Liver (tissue), 9 donors: ENCODE results near the gene HSPA9. TPM values are rescaled to one million over a fixed set of nuclear protein-coding genes. Genes with fewer than 3 reads are reported as not detected.

ENCODE experiments used
- DNase-seq: peaks from one replicate; pipeline ENCODE4 v3.0.0-alpha.2; 2017; ENCODE audit warnings: low spot score
- H3K27ac ChIP-seq, 2 donors: one replicate each; pipeline ENCODE4 v1.7.0; 2013; ENCODE audit warnings: inconsistent platforms in 2 of 2, low read length in 2 of 2, control low read depth in 1 of 2, low read depth in 1 of 2, mild to moderate bottlenecking in 1 of 2
- H3K27me3 ChIP-seq, 4 donors: one replicate each; pipeline versions ENCODE4 v1.6.1 to v1.7.0; 2013; ENCODE audit warnings: low read length in 3 of 4, inconsistent platforms in 1 of 4, mild to moderate bottlenecking in 1 of 4, moderate library complexity in 1 of 4; ENCODE audit not compliant: control insufficient read depth in 4 of 4, insufficient read depth in 4 of 4
- H3K36me3 ChIP-seq, 4 donors: one replicate each; pipeline versions ENCODE4 v1.6.1 to v1.7.0; 2013; ENCODE audit warnings: low read length in 3 of 4, mild to moderate bottlenecking in 3 of 4, low read depth in 1 of 4, moderate library complexity in 1 of 4; ENCODE audit not compliant: control insufficient read depth in 4 of 4, insufficient read depth in 3 of 4
- H3K4me1 ChIP-seq, 4 donors: one replicate each; pipeline versions ENCODE4 v1.6.1 to v1.7.0; 2013; ENCODE audit warnings: low read length in 3 of 4, mild to moderate bottlenecking in 3 of 4, moderate library complexity in 1 of 4; ENCODE audit not compliant: control insufficient read depth in 4 of 4, insufficient read depth in 4 of 4
- H3K4me3 ChIP-seq, 3 donors: one replicate each; pipeline versions ENCODE4 v1.6.1 to v1.7.0; 2013; ENCODE audit warnings: low read length in 3 of 3, control low read depth in 1 of 3, low read depth in 1 of 3, mild to moderate bottlenecking in 1 of 3
- H3K9ac ChIP-seq, 2 donors: one replicate each; pipeline ENCODE4 v1.7.0; 2013; ENCODE audit warnings: low read length in 2 of 2, mild to moderate bottlenecking in 2 of 2, moderate library complexity in 2 of 2, control low read depth in 1 of 2, low read depth in 1 of 2
- H3K9me3 ChIP-seq, 4 donors: one replicate each; pipeline versions ENCODE4 v1.6.1 to v1.7.0; 2013; ENCODE audit warnings: low read length in 3 of 4; ENCODE audit not compliant: control insufficient read depth in 4 of 4
- ATF3 ChIP-seq: IDR thresholded peaks from 2 replicates; pipeline ENCODE4 v1.6.1; 2016; ENCODE audit warnings: antibody characterized with exemption
- CTCF ChIP-seq: fragments of 150-350 bp; IDR thresholded peaks from 2 replicates; pipeline ENCODE4 v1.5.1; 2017; ENCODE audit warnings: improper control_type of control experiment, low read depth, low read length; ENCODE audit not compliant: missing input control
- EGR1 ChIP-seq, 2 donors: IDR thresholded peaks; 2 replicates each; pipeline ENCODE4 v1.6.1; 2016 to 2018; ENCODE audit warnings: antibody characterized with exemption in 2 of 2, low read depth in 2 of 2
- HNF4A ChIP-seq, 2 donors: conservative IDR thresholded peaks; 2 replicates each; pipeline ENCODE4 v1.6.1; 2016; ENCODE audit warnings: antibody characterized with exemption in 2 of 2, mild to moderate bottlenecking in 2 of 2
- RAD21 ChIP-seq, 2 donors: IDR thresholded peaks; 2 replicates each; pipeline ENCODE4 v1.6.1; 2016; ENCODE audit warnings: antibody characterized with exemption in 2 of 2, mild to moderate bottlenecking in 2 of 2
- RXRA ChIP-seq, 2 donors: IDR thresholded peaks; 2 replicates each; pipeline ENCODE4 v1.6.1; 2017 to 2018; ENCODE audit warnings: antibody characterized with exemption in 2 of 2, mild to moderate bottlenecking in 1 of 2
- SP1 ChIP-seq: IDR thresholded peaks from 2 replicates; pipeline ENCODE4 v1.6.1; 2018; ENCODE audit warnings: antibody characterized with exemption, mild to moderate bottlenecking
- TAF1 ChIP-seq: conservative IDR thresholded peaks from 2 replicates; pipeline ENCODE4 v1.6.1; 2016; ENCODE audit warnings: antibody characterized with exemption, mild to moderate bottlenecking
- WGBS: extraction: QIAGEN DNeasy Blood & Tissue Kit; methylation state at CpG from one replicate; pipeline ENCODE4 v1.1.7; 2013; 5-methylcytosine and 5-hydroxymethylcytosine counted together
- polyA plus RNA-seq, 2 donors: library from polyadenylated mRNA; stranded (reverse) in 1 of 2; unstranded in 1 of 2; fragments of 200-250 nt in 1 of 2; fragments of >200 nt in 1 of 2; fragmentation: Nextera tagmentation in 1 of 2; extraction: Ambion mirVana in 1 of 2; gene quantifications; one replicate each; pipeline versions ENCODE4 v1.2.1 to v1.2.3, GENCODE V29; 2013 to 2015
- total RNA-seq, 2 donors: library from RNA; depleted of rRNA; stranded (reverse); fragments of >200 nt; gene quantifications; one replicate each; pipeline ENCODE4 v1.2.3, GENCODE V29; 2014
- donor health status: healthy.
- donor health status: healthy.
- donor health status: healthy.
- donor health status: healthy.
- donor health status: healthy.

The HSPA9 gene
- total and polyA plus RNA-seq, 4 donors, result 221 to 378 (median 238) TPM

GRCh38 chr5:138545919-138546562 lies 29.2 kb downstream of the HSPA9 start (continued):
- TF ChIP-seq CTCF, result no peak

- peak overlapping the region; percentile 59 to 98 (median 80) for H3K4me3 ChIP-seq
- peak; percentile 39 for DNase-seq
- peak overlapping the region; percentile 97 to 100 for H3K27ac ChIP-seq
- WGBS, result 51% methylated on average over 16 of the region's 16 CpGs
- no peak for TF ChIP-seq SP1
- no peak for TF ChIP-seq RAD21 (IDR thresholded peaks at IDR 0.05)
- TF ChIP-seq RXRA (IDR thresholded peaks at IDR 0.05), result peak in 1 of 2 donors; percentile 23
- no peak for TF ChIP-seq ATF3
- peaks cover 0 to 4% (median 0%) of the 10 kb centered on the region in 4 donors for H3K36me3 ChIP-seq
- no peaks in the 10 kb centered on the region for H3K27me3 ChIP-seq
- peak overlapping the region; percentile 91 to 97 for H3K9ac ChIP-seq
- no peaks in the 10 kb centered on the region for H3K9me3 ChIP-seq
- H3K4me1 ChIP-seq, result peaks cover 5 to 68% (median 38%) of the 10 kb centered on the region in 4 donors
Measured at GRCh38 chr5:138544181-138545134, 30.7 kb downstream of the HSPA9 start.

- no peaks in the 10 kb centered on the region for H3K27me3 ChIP-seq
- no peaks in the 10 kb centered on the region for H3K9me3 ChIP-seq
- peak overlapping the region; percentile 91 to 97 for H3K9ac ChIP-seq
- peaks cover 5 to 71% (median 39%) of the 10 kb centered on the region in 4 donors for H3K4me1 ChIP-seq
- peak overlapping the region; percentile 97 to 100 for H3K27ac ChIP-seq
- no peak for DNase-seq
- H3K36me3 ChIP-seq, result peaks cover 0 to 4% (median 0%) of the 10 kb centered on the region in 4 donors
- WGBS, result under 1% methylated on average over 12 of the region's 12 CpGs
- H3K4me3 ChIP-seq, result peak overlapping the region; percentile 59 to 98 (median 80)
- TF ChIP-seq RAD21 (IDR thresholded peaks at IDR 0.05) (no peak), SP1 (no peak), ATF3 (no peak), TAF1 (peak; percentile 56), HNF4A (conservative IDR thresholded peaks at IDR 0.05) (peak; percentile 12 to 30), EGR1 (IDR thresholded peaks at IDR 0.05; ENCODE audit: low read depth in 2 of 2) (no peak)
Measured at GRCh38 chr5:138543730-138544104, 31.5 kb downstream of the HSPA9 start.
